HepG2 (cell line): Measurements from ENCODE around the gene PEX3. TPM values are rescaled to one million over a fixed set of nuclear protein-coding genes. Genes with fewer than 3 reads are reported as not detected.

Experiments used
- CBX1 ChIP-seq: IDR thresholded peaks from one replicate; pipeline ENCODE4 v1.6.1; 2016; ENCODE audit warnings: antibody characterized with exemption, low read depth
- NKX3-1 ChIP-seq: sonication (generic); formaldehyde crosslinking; IDR thresholded peaks from 2 replicates; pipeline ENCODE4 v1.5.0; 2020; ENCODE audit warnings: missing genetic modification reagents
- RERE ChIP-seq: IDR thresholded peaks from 2 replicates; pipeline ENCODE4 v1.6.1; 2016; ENCODE audit warnings: low read depth, missing genetic modification reagents, missing compliant biosample characterization
- ZNF234 ChIP-seq: sonication (generic); formaldehyde crosslinking; conservative IDR thresholded peaks from 2 replicates; pipeline ENCODE4 v1.5.1; 2020; ENCODE audit warnings: mild to moderate bottlenecking, missing genetic modification reagents
- ZNF44 ChIP-seq: sonication (generic); formaldehyde crosslinking; IDR thresholded peaks from 2 replicates; pipeline ENCODE4 v1.5.1; 2020; ENCODE audit warnings: mild to moderate bottlenecking, missing genetic modification reagents
- ZNF530 ChIP-seq: sonication (generic); formaldehyde crosslinking; IDR thresholded peaks from 2 replicates; pipeline ENCODE4 v1.5.0; 2020; ENCODE audit warnings: low read depth, mild to moderate bottlenecking, missing genetic modification reagents
- ZNF546 ChIP-seq: sonication (generic); formaldehyde crosslinking; conservative IDR thresholded peaks from 2 replicates; pipeline ENCODE4 v1.8.1; 2023; ENCODE audit warnings: mild to moderate bottlenecking, missing genetic modification reagents
- ZXDC ChIP-seq: sonication (generic); formaldehyde crosslinking; IDR thresholded peaks from 2 replicates; pipeline ENCODE4 v1.5.0; 2020; ENCODE audit warnings: mild to moderate bottlenecking, missing genetic modification reagents
- polyA plus RNA-seq, 8 experiments: library from polyadenylated mRNA; depleted of rRNA in 3 of 8; stranded (reverse) in 7 of 8; unstranded in 1 of 8; fragments of >200 nt; fragmentation: Illumina TruSeq in 4 of 8; extraction: Trizol in 4 of 8; gene quantifications; 2 replicates each; pipeline versions ENCODE4 v1.2.1 to v1.2.3, GENCODE V29; 2011 to 2016; ENCODE audit warnings: low read depth in 4 of 8, missing spikeins in 1 of 8, mixed read lengths in 1 of 8; ENCODE audit not compliant: insufficient read depth in 1 of 8
- total RNA-seq, 5 experiments: library from RNA; depleted of rRNA; stranded (reverse); fragments of >200 nt; fragmentation: Illumina TruSeq; extraction: Trizol; gene quantifications; 2 replicates each; pipeline ENCODE4 v1.2.3, GENCODE V29; 2016; ENCODE audit warnings: low read depth in 1 of 5
- TF ChIP-seq, protein P1 (sequence below): sonication (generic); formaldehyde crosslinking; IDR thresholded peaks from 2 replicates; pipeline ENCODE4 v1.4.0; 2020; ENCODE audit warnings: low read depth, missing genetic modification reagents
- TF ChIP-seq, protein P2 (sequence below): sonication (generic); formaldehyde crosslinking; IDR thresholded peaks from 2 replicates; pipeline ENCODE4 v1.4.0; 2020; ENCODE audit warnings: missing genetic modification reagents, borderline replicate concordance

PEX3 gene
- total and polyA plus RNA-seq, 2 of the 13 experiments (the other 11 are each of a cell fraction or from before 2014, with no cell fraction given): 30.9 to 40.8 TPM

DNA sequence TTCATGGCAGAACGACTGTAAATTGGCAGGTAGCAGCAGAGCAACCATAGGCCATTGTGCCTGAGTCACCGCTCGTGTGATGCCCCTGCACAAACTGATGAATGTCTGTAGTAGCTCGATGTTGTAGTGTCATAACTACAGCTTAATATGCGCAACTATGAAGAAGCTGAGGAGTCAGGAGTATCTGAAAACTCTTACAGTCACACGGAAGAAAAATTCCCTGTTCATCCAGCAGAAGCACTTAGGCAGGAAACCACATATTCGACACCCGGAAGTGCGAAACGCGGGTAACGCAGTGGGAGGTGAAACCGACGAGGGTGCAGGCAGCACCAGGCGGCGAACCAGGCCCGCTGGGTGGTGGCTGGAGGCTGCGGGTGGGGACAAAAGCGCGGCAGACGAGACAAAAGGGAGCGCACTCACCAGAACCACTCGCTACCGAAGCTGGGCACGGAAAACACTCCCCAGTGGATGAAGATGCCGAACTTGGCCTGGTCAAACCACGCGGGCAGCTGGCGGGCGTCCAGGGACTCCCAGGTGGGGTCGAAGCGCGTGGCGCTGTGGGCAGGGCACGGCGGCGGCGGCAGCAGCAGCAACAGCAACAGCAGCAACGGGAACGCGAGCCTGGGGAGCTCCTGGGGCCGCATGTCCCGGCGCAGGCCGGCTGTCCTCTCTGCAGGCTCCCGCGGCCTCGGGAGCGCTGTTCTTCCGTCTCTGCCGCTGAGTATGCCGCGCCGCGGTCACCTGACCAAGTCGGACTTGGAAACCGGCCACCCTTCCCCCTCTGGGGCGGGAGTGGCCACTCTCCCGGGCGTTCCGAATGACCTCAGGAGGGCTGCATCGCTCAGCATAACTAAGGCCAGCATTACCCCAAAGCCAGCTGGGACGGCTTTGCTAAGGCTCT lies 60.6 kb downstream of the PEX3 start, which contains the start of gene FUCA2 (continued):
- TF ChIP-seq RERE (no peak; the same call in 1 of the 2 replicates), CBX1 (peak; percentile 66), ZNF546 (no peak; the same call in 1 of the 2 replicates), ZNF234 (peak; percentile 96; the same call in 1 of the 2 replicates), NKX3-1 (CRISPR knock-in tag) (peak; percentile 93), ZXDC (peak; percentile 95), ZNF530 (0 out of 2 replicates have a peak, but pooled peaks have one; percentile 38), ZNF44 (peak; percentile 43; the same call in 1 of the 2 replicates)
- TF ChIP-seq, protein P1, sequence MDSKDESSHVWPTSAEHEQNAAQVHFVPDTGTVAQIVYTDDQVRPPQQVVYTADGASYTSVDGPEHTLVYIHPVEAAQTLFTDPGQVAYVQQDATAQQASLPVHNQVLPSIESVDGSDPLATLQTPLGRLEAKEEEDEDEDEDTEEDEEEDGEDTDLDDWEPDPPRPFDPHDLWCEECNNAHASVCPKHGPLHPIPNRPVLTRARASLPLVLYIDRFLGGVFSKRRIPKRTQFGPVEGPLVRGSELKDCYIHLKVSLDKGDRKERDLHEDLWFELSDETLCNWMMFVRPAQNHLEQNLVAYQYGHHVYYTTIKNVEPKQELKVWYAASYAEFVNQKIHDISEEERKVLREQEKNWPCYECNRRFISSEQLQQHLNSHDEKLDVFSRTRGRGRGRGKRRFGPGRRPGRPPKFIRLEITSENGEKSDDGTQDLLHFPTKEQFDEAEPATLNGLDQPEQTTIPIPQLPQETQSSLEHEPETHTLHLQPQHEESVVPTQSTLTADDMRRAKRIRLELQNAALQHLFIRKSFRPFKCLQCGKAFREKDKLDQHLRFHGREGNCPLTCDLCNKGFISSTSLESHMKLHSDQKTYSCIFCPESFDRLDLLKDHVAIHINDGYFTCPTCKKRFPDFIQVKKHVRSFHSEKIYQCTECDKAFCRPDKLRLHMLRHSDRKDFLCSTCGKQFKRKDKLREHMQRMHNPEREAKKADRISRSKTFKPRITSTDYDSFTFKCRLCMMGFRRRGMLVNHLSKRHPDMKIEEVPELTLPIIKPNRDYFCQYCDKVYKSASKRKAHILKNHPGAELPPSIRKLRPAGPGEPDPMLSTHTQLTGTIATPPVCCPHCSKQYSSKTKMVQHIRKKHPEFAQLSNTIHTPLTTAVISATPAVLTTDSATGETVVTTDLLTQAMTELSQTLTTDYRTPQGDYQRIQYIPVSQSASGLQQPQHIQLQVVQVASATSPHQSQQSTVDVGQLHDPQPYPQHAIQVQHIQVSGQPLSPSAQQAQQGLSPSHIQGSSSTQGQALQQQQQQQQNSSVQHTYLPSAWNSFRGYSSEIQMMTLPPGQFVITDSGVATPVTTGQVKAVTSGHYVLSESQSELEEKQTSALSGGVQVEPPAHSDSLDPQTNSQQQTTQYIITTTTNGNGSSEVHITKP: peak; percentile 66
- TF ChIP-seq, protein P2, sequence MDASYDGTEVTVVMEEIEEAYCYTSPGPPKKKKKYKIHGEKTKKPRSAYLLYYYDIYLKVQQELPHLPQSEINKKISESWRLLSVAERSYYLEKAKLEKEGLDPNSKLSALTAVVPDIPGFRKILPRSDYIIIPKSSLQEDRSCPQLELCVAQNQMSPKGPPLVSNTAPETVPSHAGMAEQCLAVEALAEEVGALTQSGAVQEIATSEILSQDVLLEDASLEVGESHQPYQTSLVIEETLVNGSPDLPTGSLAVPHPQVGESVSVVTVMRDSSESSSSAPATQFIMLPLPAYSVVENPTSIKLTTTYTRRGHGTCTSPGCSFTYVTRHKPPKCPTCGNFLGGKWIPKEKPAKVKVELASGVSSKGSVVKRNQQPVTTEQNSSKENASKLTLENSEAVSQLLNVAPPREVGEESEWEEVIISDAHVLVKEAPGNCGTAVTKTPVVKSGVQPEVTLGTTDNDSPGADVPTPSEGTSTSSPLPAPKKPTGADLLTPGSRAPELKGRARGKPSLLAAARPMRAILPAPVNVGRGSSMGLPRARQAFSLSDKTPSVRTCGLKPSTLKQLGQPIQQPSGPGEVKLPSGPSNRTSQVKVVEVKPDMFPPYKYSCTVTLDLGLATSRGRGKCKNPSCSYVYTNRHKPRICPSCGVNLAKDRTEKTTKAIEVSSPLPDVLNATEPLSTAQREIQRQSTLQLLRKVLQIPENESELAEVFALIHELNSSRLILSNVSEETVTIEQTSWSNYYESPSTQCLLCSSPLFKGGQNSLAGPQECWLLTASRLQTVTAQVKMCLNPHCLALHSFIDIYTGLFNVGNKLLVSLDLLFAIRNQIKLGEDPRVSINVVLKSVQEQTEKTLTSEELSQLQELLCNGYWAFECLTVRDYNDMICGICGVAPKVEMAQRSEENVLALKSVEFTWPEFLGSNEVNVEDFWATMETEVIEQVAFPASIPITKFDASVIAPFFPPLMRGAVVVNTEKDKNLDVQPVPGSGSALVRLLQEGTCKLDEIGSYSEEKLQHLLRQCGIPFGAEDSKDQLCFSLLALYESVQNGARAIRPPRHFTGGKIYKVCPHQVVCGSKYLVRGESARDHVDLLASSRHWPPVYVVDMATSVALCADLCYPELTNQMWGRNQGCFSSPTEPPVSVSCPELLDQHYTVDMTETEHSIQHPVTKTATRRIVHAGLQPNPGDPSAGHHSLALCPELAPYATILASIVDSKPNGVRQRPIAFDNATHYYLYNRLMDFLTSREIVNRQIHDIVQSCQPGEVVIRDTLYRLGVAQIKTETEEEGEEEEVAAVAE (CRISPR knock-in tag): no peak
